AG09319 (cell line): Measurements from ENCODE around the gene C1orf216.

Source experiments
- DNase-seq: peaks from one replicate; pipeline ENCODE4 v3.0.0-alpha.2; 2010; ENCODE audit warnings: low read depth; ENCODE audit errors: extremely low read depth
- CTCF ChIP-seq: IDR thresholded peaks from 2 replicates; pipeline ENCODE4 v1.5.1; 2011; ENCODE audit warnings: low read depth, mild to moderate bottlenecking, inconsistent platforms, low read length, moderate library complexity

C1orf216 gene, protein sequence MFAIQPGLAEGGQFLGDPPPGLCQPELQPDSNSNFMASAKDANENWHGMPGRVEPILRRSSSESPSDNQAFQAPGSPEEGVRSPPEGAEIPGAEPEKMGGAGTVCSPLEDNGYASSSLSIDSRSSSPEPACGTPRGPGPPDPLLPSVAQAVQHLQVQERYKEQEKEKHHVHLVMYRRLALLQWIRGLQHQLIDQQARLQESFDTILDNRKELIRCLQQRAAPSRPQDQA

DNA sequence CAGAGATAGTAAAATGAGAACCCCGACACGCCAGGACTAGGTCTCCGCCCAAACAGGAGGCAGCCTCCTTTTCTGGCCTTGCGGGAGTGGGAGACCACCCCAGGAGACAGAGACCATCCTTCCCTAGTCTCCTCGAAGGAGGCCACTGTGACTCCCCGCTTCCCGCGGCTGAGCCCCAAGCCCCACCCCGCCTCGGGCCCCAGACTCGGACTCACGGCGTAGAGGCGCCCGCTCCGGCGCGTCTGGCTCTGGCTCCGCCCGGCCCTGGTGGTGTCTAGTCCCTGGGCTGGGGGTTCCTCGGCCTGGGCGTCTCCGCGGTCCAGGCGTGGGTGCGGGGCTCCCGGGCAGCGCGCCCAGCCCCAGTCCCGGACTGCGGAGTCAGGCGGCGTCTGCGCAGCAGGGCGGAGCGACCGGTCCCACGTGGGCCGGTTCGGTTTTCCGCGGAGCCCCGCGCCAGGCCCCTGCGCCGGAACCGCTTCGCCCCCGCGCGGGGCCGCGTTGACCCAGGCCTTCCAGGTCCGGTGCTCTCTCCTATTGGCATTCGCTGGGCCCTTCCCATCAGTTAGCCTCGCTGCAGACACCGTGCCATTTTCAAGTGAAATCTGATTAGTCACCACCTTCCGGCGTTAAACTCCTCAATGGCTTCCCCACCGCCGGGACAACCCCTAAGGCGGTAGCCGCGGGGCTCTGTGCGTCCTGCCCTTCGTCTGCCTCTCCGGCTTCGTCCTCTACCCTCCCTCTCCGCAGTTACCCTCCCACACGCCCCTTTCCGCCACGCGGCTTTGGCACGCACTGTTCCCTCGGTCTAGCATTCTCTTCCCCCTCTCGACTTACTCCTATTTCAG is at the start of gene C1orf216:
TSS of gene C1orf216 (minus strand) at position 393 of the 845 bp plus-strand sequence. CDS start 2,563 bp downstream, outside the sequence.
- TF ChIP-seq CTCF, result no peak
- DNase-seq, result peak; percentile 62

DNA sequence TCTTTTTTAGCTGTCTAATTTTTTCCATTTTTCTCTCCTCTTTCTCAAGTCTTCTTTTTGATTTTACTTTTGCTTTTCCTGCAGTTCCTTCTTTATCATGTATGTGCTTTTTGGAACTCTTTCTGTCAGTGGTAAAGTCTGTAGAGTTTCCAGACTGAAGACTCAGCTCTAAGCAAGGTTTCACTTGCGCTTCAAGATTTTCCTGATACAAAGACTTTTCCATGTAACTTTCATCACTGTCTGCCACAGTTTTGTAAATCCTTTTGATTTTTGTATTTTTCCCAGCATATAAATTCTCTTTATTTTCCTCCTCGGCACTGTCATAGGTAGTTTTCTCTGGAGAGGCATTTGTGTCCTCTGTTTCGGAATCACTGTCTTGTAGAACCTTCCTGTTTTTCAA is 45.6 kb upstream of the C1orf216 start:
- no peak for TF ChIP-seq CTCF
- no peak for DNase-seq

GRCh38 chr1:35763201-35763600 is 44.5 kb upstream of the C1orf216 start:
- no peak for DNase-seq
- no peak for TF ChIP-seq CTCF

DNA sequence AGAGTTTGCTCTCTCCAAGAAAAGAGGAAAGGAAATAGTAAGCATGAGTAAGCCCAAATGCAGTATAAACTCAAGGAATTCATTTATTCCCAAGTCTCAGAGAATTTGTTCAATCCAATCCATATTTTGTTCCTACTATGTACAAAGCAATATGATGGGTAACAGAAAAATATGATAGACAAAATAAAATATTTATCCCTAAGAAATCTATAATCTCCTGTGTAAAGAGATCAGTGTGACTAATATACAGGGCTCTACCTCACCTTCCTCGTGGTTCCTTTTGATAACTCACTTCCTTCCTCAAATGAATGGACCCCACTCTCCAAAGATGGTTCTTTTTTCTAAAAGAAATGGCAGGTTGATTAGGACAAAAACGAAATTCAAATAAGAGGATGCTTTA is 43.5 kb upstream of the C1orf216 start:
- DNase-seq, result no peak
- no peak for TF ChIP-seq CTCF

DNA sequence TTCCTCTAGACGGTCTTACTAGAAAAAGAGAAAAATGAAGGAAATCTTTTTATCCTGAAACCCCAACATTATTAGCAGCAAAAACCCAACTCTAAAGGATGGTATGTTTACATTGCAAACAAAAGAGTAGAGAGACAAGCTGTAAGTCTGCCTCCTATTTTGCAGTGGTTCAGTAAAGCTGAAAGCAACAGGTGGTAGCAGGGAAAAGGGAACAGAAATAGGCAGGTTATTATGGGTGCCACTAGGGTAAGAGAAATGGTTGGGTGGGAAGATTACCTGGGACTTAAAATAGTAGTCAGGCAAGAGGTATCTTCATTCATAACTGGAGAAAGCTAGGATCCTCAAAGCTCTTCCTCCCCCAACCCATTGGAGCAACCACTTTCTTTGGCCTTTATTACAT is 37.4 kb upstream of the C1orf216 start:
- no peak for TF ChIP-seq CTCF

GRCh38 chr1:35753626-35754260 is 35.1 kb upstream of the C1orf216 start:
- no peak for DNase-seq
- TF ChIP-seq CTCF, result no peak

More for the DNA sequence above, 37.4 kb upstream of the C1orf216 start:
- DNase-seq, result no peak

- DNase-seq, result no peak
- TF ChIP-seq CTCF, result no peak
Measured at GRCh38 chr1:35748326-35748725, 29.6 kb upstream of the C1orf216 start.
